Neural cell (in vitro differentiated cells): ENCODE measurements around the gene RGS6.

ENCODE experiments used
- EP300 ChIP-seq: fragments of 450-650 bp; conservative IDR thresholded peaks from 2 replicates; pipeline ENCODE4 v1.6.1; 2014; ENCODE audit warnings: antibody characterized with exemption, mild to moderate bottlenecking, moderate library complexity; ENCODE audit not compliant: poor library complexity, severe bottlenecking
- EZH2 ChIP-seq: fragments of 200-600, 300-800 bp; shearing (Covaris generic), sonication (generic); IDR thresholded peaks from 2 replicates; pipeline ENCODE4 v1.6.1; 2014; ENCODE audit warnings: antibody characterized with exemption, low read length, borderline replicate concordance, mild to moderate bottlenecking; ENCODE audit not compliant: insufficient read depth, poor library complexity, severe bottlenecking
- MXI1 ChIP-seq: fragments of 450-650 bp; conservative IDR thresholded peaks from 2 replicates; pipeline ENCODE4 v1.6.1; 2014; ENCODE audit warnings: antibody characterized with exemption, mild to moderate bottlenecking; ENCODE audit not compliant: poor library complexity, severe bottlenecking
- POLR2AphosphoS5 ChIP-seq: IDR thresholded peaks from 2 replicates; pipeline ENCODE4 v1.6.1; 2012
- RAD21 ChIP-seq: fragments of 450-650 bp; conservative IDR thresholded peaks from 2 replicates; pipeline ENCODE4 v1.6.1; 2014; ENCODE audit warnings: antibody characterized with exemption, mild to moderate bottlenecking, moderate library complexity
- SMC3 ChIP-seq: fragments of 450-650 bp; conservative IDR thresholded peaks from 2 replicates; pipeline ENCODE4 v1.6.1; 2014; ENCODE audit warnings: antibody characterized with exemption, mild to moderate bottlenecking, moderate library complexity; ENCODE audit not compliant: poor library complexity
- TAF1 ChIP-seq: IDR thresholded peaks from 2 replicates; pipeline ENCODE4 v1.6.1; 2012; ENCODE audit warnings: low read depth
- TF ChIP-seq, protein P1 (sequence below): fragments of 450-650 bp; IDR thresholded peaks from 2 replicates; pipeline ENCODE4 v1.5.1; 2014; ENCODE audit warnings: antibody characterized with exemption, mild to moderate bottlenecking, moderate library complexity; ENCODE audit not compliant: poor library complexity, severe bottlenecking
- TF ChIP-seq, protein P2 (sequence below): IDR thresholded peaks from 2 replicates; pipeline ENCODE4 v1.6.1; 2012; ENCODE audit warnings: borderline replicate concordance

DNA sequence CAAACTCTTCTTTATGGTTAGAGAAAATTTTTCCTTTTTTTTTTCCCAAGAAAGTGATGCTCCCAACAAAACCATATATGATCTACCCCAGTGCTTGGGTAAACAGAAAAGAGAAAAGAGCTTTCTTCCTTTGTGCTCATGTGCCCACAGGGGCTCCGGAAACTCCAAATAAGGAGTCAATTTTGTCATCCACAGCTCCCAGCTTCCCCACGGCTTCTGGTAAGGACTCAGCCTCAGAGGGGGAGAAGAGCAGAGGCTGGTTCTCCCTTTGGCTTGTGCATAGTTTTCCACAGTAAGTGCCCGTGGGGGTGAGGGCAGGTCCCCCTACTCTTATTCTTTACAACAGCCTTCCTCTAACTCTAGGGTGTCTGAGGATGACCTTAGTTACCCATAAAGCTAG, 13.3 kb upstream of the RGS6 start:
- TF ChIP-seq, protein P1, sequence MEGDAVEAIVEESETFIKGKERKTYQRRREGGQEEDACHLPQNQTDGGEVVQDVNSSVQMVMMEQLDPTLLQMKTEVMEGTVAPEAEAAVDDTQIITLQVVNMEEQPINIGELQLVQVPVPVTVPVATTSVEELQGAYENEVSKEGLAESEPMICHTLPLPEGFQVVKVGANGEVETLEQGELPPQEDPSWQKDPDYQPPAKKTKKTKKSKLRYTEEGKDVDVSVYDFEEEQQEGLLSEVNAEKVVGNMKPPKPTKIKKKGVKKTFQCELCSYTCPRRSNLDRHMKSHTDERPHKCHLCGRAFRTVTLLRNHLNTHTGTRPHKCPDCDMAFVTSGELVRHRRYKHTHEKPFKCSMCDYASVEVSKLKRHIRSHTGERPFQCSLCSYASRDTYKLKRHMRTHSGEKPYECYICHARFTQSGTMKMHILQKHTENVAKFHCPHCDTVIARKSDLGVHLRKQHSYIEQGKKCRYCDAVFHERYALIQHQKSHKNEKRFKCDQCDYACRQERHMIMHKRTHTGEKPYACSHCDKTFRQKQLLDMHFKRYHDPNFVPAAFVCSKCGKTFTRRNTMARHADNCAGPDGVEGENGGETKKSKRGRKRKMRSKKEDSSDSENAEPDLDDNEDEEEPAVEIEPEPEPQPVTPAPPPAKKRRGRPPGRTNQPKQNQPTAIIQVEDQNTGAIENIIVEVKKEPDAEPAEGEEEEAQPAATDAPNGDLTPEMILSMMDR, result no peak
- TF ChIP-seq EZH2 (no peak), SMC3 (no peak), POLR2AphosphoS5 (no peak), EP300 (no peak), TAF1 (no peak), RAD21 (no peak), MXI1 (no peak)
- TF ChIP-seq, protein P2, sequence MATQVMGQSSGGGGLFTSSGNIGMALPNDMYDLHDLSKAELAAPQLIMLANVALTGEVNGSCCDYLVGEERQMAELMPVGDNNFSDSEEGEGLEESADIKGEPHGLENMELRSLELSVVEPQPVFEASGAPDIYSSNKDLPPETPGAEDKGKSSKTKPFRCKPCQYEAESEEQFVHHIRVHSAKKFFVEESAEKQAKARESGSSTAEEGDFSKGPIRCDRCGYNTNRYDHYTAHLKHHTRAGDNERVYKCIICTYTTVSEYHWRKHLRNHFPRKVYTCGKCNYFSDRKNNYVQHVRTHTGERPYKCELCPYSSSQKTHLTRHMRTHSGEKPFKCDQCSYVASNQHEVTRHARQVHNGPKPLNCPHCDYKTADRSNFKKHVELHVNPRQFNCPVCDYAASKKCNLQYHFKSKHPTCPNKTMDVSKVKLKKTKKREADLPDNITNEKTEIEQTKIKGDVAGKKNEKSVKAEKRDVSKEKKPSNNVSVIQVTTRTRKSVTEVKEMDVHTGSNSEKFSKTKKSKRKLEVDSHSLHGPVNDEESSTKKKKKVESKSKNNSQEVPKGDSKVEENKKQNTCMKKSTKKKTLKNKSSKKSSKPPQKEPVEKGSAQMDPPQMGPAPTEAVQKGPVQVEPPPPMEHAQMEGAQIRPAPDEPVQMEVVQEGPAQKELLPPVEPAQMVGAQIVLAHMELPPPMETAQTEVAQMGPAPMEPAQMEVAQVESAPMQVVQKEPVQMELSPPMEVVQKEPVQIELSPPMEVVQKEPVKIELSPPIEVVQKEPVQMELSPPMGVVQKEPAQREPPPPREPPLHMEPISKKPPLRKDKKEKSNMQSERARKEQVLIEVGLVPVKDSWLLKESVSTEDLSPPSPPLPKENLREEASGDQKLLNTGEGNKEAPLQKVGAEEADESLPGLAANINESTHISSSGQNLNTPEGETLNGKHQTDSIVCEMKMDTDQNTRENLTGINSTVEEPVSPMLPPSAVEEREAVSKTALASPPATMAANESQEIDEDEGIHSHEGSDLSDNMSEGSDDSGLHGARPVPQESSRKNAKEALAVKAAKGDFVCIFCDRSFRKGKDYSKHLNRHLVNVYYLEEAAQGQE, result no peak
